Fibroblast of skin of right biceps (primary cell): ENCODE data around the gene CBFB.

Experiments used
- DNase-seq: peaks from one replicate; pipeline ENCODE4 v3.0.0-alpha.2; 2013

The CBFB gene

DNA sequence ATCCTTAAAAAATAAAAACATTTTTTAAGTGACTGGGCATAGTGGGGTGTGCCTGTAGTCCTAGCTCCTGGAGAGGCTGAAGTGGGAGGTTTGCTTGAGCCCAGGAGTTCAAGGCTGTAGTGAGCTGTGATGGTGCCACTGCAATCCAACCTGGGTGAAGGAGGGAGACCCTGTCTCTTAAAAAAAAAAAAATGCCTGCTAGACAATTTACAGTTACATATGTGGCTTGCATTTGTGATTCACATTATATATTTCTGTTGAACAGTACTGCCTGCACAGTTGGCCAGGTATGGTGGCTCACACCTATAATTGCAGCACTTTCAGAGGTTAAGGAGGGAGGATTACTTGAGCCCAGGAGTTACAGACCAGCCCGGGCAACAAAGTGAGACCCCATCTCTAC is 23.4 kb downstream of the CBFB start:
- DNase-seq: no peak

DNA sequence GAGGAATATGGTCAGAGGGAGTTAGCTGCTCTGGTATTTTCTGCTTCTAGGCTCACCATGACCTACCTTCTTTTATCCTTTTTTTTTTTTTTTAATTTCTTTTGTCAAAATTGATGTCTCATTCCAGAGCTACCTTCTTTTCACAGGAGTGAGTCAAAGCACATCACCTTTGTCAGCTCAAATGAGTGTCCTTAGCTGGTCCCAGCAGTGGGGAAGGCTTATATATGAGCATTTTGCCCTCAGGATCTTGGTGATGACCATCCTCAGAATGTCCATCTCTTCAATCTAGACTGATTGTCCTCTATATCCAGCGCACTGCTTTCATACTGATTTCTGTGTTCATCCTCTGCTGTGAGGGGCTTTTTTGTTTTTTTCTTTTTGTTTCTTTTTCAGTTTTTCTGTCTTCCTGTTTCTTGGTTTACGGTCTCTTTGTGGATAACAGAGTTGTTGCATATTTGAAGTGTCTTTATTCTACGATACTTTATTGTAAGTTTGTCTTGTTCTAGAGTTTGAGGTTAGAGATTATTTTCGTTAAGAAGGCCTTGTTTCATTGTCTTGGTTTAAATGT is 24.9 kb downstream of the CBFB start:
- DNase-seq: no peak

DNA sequence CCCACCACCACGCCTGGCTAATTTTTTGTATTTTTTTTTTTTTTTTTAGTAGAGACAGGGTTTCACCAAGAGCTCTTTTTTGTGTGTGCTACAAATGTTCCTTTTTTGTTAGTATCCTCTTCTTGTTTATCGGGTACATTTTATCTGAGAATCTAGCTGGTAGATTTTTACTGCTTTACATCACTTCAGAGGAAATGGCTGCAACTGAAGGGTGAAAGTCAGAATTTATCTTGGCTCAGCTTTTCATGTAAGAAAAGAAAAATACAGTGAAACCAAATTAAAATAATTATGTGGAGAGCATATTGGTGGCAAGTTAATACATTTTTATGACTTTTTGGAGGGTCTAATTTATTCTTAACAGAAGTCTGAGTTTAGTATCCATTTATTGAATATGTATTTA is 26.0 kb downstream of the CBFB start:
- no peak for DNase-seq

DNA sequence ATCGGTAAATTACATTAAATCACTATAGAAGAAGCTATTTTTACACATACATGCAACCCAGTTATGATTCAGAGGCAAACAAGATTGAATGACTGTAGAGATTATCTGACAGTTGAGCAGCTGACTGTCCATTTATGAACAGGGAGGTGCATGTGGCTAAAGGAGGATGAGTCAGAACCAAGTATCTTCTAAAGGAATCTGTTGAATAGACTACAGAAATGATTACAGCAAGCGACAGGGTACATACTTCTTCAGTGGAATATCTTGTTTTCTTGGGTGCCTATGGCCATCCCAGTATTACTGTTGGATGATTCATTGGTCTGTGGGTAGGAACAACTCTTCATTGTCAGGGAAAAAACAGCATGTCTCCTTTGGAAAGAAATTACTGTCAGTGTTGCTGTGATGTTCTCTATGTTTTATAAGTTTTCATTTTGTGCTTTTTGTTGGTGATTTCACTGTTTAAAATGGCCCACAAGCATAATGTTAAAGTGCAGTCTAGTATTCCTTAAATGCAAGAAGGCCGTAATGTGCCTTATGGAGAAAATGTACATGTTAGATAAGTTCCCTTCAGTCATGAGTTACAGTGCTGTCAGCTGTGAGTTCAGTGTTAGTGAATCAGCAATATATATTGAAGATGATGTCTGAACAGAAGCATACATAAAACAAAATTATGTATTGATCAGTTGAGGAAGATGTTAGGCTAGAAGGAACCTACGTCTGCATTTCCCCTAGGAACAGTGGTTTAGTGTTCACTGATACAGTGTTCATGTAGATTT is 27.0 kb downstream of the CBFB start:
- peak; percentile 98 for DNase-seq

DNA sequence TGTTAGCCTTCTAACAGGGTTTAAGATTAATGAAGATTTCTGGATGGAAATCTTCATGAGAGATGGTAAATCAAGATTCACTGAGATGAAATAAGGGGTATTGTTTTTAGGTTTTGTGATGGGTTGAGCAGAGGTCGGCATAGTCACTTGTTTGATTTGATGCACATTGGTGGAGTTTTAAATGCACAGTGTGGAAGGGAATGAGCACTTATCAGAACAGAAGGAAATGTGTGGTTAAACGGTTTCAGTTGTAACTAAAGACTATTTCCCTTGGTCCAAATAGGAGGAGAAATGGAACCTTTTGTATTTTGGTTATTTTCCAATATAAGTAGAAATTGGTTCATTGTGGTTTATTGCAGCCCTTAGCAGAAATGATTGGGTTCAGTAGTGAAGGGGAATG is 34.1 kb downstream of the CBFB start:
- DNase-seq: no peak

DNA sequence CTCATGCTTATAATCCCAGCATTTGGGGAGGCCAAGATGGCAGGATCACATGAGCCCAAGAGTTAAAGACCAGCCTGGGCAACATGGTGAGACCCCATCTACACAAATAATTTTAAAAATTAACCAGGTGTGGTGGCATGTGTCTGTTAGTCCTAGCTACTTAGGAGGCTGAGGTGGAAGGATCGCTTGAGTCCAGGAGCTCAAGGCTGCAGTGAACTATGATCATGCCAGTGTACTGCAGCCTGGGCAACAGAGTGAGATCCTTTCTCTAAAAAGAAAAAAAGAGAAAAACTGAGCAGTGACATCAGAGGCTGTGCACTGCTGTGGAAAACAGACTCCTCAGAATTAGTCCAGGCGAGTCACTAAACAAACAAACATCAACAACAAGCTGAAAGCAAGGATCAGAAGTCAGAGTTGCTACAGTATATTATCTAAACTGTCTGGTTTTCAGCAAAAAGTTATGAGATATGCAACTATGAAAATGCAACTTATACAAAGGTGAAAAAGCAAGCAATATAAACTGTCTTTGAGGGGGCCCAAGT is 39.3 kb downstream of the CBFB start:
- no peak for DNase-seq

GRCh38 chr16:67071476-67072048 is 42.6 kb downstream of the CBFB start:
- DNase-seq: no peak

DNA sequence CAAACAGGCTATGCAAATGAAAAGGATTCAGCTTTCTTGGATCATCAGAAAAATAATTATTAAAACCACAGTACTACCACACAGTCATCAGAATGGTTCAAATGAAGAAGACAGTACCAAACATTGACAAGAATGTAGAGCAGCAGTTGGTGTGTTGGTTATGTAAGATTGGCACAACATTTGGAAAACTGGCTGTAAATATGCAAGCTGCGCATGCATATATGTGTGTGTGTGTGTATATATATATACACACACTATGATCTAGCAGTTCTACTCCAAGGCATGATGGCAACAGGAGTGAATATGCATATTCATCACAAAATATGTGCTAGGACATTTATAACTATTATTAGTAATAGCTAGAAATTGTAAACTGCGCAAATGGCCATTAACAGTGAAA is 46.4 kb downstream of the CBFB start:
- no peak for DNase-seq

DNA sequence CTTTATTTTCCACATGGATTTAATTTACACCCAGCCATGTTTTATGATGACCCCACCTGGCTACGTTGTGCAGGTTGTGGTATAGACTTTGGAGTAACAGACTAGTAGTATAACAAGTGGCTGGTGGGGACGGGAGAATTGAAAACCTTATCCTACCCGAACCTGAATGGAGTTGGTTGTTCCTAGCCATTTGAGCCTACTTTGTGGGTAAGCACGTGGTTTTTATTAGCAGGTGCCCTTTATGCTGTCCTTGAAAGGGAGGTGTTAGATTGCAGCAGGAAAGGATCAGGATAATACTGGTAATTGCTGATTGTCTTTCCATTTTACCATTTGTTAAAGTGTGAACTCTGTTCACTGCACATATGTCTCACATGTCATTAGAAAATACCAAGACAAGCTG is 48.9 kb downstream of the CBFB start:
- no peak for DNase-seq

GRCh38 chr16:67082100-67082499 is 53.2 kb downstream of the CBFB start:
- DNase-seq: no peak

GRCh38 chr16:67082891-67083290 is 53.9 kb downstream of the CBFB start:
- DNase-seq: peak; percentile 34

DNA sequence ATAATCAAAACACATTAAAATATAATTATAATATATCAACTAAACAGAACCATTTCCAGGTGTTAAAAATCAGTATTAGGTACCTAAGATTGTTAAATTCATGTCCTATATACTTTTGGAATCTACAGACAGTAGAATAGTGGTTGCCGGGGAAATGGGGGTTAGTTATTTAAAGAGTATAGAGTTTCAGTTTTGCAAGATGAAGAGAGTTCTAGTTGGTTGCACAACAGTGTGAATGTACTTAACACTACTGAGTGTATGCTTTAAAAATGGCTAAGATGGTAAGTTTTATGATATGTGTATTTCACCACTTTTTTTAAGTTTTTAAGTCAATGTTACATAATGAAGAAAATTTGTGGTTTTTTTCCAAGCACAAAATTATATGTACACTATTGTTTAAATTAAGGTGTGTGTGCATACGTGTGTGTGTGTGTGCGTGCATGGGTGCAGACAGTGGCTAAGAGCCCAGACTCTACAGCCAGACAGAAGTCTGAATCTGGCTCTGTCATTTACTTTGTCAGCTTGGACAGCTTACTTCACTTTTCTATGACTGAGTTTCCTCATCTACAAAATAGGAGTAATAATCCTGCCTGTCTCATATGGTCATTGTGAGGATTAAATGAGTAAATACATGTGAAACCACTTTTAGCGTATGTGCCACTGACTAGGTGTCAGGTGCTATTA is 55.5 kb downstream of the CBFB start:
- no peak for DNase-seq

GRCh38 chr16:67086822-67087221 is 57.9 kb downstream of the CBFB start:
- DNase-seq: no peak

- DNase-seq: no peak
Observed at GRCh38 chr16:67087291-67087690, 58.3 kb downstream of the CBFB start.

- DNase-seq: no peak
Observed at GRCh38 chr16:67087803-67088202, 58.9 kb downstream of the CBFB start.

DNA sequence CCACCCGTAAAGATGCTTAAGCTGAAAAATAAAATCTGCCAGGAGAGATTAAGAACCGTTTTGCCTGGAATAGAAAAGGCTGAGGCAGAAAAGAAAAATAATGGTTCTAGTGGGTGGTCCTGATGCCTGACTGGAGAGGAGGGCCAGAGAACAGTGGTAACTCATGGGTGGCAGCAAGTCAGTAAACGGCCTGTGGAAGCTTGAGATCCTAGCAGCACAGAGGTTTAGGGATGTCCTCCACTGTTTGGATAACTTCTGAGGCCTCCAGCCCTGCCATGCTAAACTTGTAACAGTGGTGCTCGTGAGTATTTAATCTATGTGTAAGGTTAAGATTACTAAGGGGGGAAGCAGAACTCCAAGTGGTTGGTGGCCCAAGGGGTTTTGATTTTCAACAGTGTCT is 59.6 kb downstream of the CBFB start:
- DNase-seq: no peak

GRCh38 chr16:67089101-67089500 is 60.2 kb downstream of the CBFB start:
- DNase-seq: no peak

- DNase-seq: peak; percentile 94
Observed at GRCh38 chr16:67091906-67092566, 63.1 kb downstream of the CBFB start.

DNA sequence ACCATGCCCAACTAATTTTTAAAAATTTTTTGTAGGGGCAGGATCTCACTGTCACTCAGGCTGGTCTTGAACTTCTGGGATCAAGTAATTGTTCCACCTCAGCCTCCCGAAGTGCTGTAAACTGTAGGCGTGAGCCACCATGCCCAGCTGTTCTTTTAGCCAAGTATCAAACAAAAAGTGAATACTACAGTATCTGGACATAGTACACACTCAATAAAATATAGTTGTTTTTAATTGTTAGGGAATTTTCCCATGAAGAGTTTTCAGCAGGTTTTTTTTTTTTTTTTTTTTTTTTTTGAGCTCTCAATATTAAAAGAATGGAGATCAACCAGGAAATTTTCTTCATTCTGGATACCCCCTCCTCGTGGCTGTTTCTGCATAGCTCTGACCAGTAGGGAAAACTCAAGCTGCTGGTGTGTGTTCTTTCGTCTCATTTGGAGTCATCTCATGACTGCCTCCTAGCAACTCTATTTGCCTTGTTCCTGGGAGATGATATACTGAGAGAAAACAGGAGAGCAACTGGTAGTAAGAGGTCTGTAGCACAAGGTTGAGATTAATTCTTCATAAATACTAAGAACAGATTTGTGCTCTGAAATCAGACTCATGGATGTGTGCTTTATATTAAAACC is 64.3 kb downstream of the CBFB start:
- no peak for DNase-seq

DNA sequence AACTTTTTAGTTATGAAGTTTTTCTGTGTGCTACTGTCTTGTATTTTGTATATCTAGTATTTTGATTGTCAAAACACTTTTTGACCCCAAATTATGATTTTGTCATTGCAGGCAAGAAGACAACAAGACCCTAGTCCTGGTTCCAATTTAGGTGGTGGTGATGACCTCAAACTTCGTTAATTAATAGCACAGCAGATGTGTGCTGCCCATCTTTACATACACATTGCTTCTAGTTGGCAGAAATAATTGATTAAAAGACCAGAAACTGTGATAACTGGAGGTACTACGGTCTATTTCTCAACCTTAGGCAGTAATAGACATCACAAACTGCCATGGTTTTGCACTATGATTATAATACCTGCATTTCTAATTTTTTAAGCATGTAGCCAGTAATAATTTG is 69.7 kb downstream of the CBFB start:
- DNase-seq: no peak

DNA sequence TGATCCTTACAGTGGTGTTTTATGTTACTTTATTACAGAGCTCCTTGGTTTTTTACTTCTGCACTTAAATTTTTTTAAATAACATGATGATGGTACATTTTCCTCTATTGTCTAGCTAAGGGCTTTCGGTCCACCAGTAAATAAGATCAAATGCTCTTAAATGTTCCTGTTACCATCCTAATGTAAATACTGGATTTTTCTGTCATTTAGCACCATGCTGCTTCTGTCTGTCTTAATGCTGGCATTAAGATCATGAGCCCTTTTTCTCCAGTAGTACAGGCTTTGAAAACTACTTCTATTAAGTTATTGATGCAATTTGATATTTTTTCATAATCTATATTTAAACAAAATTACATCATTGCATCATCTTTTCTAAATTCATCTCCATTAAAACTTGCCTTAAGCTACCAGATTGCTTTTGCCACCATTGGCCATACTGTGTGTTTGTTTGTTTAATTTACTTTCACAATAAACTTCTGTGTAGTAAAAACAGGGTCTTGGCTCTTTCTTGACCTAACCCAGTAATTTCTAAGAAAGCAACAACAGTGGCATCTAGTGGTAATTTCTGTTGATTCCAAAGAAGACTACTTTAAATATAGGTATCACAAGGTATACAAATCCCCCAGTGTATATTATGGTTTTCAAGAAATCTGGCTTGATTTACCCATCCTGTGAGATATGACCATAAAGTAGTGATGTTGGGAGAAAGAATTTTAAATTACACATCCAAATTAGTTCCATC is 71.8 kb downstream of the CBFB start:
- no peak for DNase-seq
